Measurements from ENCODE around the gene GATAD2B.

DNA sequence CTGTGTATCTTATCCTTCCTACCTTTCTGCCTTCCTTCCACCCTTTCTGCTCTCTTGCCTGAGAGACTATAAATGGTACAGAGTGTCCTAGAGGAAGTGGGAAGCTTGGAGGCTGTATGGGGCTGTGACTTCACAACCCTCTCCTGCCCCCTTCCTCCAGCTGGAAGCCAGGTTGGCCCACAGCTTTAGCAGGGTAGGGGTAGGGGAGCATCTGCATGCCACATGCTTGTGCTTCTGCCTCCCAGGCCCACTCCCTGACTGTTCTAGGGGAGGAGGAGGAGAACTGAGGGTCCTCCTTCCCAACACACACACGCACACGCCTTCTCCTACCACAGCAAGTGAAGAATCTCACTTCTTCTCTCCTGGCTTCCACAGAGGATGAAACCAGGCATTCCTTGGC, 151.5 kb downstream of the GATAD2B start:
- TF ChIP-seq CSDC2 (CRISPR knock-in tag; IDR thresholded peaks at IDR 0.05) (no peak), ARNTL (CRISPR knock-in tag; IDR thresholded peaks at IDR 0.05; ENCODE audit: borderline replicate concordance, low read depth) (no peak), ZNF8 (CRISPR knock-in tag; IDR thresholded peaks at IDR 0.05) (no peak), ZNF565 (CRISPR knock-in tag; conservative IDR thresholded peaks at IDR 0.05; ENCODE audit: low read depth) (no peak), PPARA (CRISPR knock-in tag; IDR thresholded peaks at IDR 0.05; ENCODE audit: borderline replicate concordance) (no peak), ZFP3 (CRISPR knock-in tag; IDR thresholded peaks at IDR 0.05) (no peak)
- TF ChIP-seq, protein P1, sequence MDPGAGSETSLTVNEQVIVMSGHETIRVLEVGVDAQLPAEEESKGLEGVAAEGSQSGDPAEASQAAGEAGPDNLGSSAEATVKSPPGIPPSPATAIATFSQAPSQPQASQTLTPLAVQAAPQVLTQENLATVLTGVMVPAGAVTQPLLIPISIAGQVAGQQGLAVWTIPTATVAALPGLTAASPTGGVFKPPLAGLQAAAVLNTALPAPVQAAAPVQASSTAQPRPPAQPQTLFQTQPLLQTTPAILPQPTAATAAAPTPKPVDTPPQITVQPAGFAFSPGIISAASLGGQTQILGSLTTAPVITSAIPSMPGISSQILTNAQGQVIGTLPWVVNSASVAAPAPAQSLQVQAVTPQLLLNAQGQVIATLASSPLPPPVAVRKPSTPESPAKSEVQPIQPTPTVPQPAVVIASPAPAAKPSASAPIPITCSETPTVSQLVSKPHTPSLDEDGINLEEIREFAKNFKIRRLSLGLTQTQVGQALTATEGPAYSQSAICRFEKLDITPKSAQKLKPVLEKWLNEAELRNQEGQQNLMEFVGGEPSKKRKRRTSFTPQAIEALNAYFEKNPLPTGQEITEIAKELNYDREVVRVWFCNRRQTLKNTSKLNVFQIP (CRISPR knock-in tag; IDR thresholded peaks at IDR 0.05; ENCODE audit: borderline replicate concordance, low read depth): no peak
